ENCODE measurements around the gene GLRX5.

GLRX5 gene

DNA sequence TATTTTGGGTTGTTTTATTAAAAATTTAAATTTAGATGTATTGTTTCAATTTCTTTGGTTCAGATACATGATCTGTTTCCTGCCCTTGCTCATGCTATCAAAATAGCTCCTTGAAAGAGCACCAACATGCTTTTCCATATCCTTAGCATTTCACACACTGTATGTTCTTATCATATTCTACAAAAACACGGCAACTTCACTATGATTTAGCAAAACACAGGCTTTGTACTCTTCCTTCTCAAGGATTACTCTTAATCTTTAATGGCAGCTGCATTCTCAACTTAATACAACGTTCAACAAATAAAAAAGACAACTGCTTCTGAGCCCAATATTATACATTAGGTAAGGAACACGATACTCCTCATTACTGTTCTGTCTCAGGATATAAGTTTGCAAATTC, 2.9 kb upstream of the GLRX5 start:
- DNase-seq (ENCODE audit: low read depth in 2 of 2, low spot score in 1 of 2), result no peak

GRCh38 chr14:95533391-95533821, 1.4 kb upstream of the GLRX5 start:
- no peak for DNase-seq (ENCODE audit: low read depth in 2 of 2, low spot score in 1 of 2)

GRCh38 chr14:95533822-95534221, 1.0 kb upstream of the GLRX5 start:
- no peak for DNase-seq (ENCODE audit: low read depth in 2 of 2, low spot score in 1 of 2)

DNA sequence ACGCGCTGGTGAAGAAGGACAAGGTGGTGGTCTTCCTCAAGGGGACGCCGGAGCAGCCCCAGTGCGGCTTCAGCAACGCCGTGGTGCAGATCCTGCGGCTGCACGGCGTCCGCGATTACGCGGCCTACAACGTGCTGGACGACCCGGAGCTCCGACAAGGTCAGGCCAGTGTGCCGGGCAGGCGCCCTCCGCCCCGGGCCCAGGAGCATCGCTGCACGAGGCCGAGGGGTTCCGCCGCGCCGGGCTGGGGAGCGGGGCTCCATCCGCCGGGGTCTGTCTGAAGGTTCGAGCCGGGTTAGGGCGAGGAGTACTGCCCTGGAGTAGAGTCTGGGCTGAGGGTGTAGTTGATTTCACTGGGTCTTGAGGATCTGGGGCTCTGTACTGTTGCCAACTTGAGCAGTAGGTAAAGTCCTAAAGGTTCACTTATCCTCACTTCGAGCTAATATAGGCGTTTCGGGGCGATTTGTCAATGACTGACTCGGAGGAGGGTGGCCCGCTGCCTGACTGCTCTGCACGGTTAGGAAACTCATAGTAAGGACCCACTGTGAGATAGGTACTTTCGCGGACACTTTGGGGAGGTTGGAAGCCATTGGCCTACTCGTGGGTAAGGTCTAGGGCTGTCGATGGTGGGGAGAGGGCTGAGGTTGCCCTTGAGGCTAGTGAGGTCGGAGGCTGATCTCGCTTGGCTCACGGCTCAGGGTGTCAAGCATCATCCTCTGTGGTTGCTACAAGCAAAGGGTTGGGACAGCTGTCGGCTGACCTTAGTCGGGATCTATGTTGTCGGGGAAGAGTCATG, 574 bp downstream of the GLRX5 start:
- DNase-seq (ENCODE audit: low read depth in 2 of 2, low spot score in 1 of 2), result no peak

DNA sequence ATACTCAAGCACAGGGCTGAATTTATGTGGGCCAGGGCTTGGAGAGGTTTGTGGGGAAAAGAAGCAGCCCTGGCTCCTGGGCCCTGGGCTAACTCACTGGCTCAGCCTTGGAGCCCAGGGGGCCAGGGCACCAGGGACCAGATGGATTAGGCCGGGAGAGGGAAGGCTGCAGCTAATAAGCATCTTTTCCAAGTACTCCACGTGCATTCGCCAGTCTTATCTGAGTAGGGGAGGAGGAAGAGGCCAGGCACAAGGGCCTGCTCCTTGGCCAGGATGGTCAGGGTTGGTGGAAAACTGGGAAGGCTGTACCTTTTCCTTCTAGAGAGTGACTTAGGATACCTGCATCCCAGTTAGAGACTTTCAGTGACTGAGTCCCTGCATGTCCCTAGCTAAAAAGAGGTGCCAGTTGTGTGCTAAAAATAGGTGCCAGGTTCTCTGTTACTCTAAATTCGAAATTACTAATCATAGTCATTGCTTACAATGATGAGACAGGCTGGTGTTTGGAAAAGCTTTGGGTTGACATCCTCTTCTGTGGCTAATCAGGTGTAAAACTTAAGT, 1.3 kb downstream of the GLRX5 start:
- DNase-seq (ENCODE audit: low read depth in 2 of 2, low spot score in 1 of 2), result no peak

DNA sequence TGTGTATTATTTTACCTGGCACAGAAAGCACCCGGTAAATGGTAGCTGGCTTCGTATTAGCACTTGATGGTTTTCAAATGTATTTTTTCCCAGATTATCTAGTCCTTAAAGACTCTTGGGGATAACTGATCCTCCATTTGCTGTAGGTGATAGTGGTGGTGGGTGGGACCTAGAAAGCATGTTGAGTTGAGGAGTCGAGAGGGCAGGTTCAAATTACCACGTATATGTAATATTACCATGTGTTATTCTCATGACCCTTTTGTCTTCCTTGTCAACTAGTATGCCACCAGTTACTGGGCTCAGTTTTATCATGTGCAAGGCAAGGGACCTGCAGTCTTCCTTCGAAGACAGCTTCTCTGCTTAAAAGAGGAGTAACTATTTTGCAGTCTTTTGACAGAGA, 1.8 kb downstream of the GLRX5 start:
- DNase-seq (ENCODE audit: low read depth in 2 of 2, low spot score in 1 of 2), result no peak

GRCh38 chr14:95537298-95538089, 2.6 kb downstream of the GLRX5 start:
- no peak for DNase-seq (ENCODE audit: low read depth in 2 of 2, low spot score in 1 of 2)

GRCh38 chr14:95538801-95539509, 4.1 kb downstream of the GLRX5 start:
- DNase-seq (ENCODE audit: low read depth in 2 of 2, low spot score in 1 of 2), result no peak

GRCh38 chr14:95540236-95540855, 5.5 kb downstream of the GLRX5 start:
- DNase-seq (ENCODE audit: low read depth in 2 of 2, low spot score in 1 of 2), result no peak

- DNase-seq (ENCODE audit: low read depth in 2 of 2, low spot score in 1 of 2), result no peak
Observed at GRCh38 chr14:95541346-95541745, 6.5 kb downstream of the GLRX5 start.

- DNase-seq (ENCODE audit: low read depth in 2 of 2, low spot score in 1 of 2), result no peak
Observed at GRCh38 chr14:95541932-95542930, 7.4 kb downstream of the GLRX5 start.

GRCh38 chr14:95543021-95543420, 8.2 kb downstream of the GLRX5 start:
- DNase-seq (ENCODE audit: low read depth in 2 of 2, low spot score in 1 of 2), result no peak

DNA sequence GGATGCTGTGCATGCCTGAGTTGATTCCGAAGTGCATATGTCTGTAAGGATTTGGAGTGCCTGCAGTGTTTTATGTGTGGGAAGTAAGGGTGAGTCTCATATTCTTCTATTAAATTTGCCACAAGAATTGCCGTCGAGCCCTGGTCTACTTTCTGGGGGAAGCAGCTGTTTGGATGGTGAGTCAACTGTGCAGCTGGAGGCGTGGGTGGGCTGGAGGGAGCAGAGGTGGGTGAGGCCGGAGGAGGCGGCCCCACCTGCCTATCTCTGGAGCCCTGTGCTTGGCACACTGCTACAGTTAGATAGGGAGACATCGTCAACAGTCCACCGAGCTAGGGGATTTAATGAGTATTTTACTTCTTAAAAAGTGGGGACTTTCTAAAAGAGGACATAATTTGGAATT, 9.7 kb downstream of the GLRX5 start:
- no peak for DNase-seq (ENCODE audit: low read depth in 2 of 2, low spot score in 1 of 2)

DNA sequence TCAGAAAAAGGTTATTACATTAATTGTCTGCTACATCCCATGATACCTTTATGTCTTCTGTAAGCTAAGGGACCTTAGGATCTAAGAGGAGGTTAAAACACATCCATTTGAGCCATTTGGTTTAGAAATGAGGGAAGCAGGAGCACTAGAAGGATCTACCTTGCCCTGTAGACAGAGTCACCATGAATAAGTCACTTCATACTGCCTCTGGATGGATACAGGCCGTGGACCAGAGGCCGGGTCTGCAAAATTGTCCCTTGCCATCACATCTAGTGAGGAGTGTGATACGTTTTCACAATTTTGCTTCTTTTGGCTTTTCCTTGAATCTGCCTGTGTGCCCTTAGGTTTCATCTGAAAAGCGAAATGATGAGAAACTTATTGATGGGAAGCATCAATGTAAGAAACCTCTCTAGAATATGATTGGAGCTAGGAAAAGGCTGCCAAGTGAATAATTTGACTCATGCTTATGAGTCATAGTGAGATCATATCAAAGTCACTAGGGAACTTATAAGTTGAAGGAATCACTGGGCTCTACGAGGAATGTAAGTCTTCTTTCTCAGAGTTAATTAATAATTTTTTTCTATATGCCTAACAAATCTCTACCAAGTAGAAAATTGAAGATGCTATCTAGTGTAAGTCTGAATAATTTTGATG, 10.8 kb downstream of the GLRX5 start:
- no peak for DNase-seq (ENCODE audit: low read depth in 2 of 2, low spot score in 1 of 2)

DNA sequence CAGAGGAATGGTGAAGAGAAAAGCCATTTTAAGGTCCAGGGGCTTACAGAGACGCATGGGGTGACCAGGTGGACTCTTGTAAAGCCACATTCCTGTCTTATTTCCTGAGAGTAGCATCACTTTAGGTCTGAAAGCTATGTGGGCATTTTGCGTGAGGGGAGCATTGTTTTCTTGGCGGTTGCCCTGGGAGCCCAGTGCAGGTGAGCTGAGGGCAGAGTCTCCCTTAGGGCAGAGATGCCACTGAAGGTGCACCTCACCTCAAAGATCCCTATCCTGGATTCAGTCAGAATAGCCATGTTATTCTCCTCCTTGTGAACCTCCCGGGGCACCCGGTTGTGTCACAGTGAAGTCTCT, 12.4 kb downstream of the GLRX5 start:
- no peak for DNase-seq (ENCODE audit: low read depth in 2 of 2, low spot score in 1 of 2)

DNA sequence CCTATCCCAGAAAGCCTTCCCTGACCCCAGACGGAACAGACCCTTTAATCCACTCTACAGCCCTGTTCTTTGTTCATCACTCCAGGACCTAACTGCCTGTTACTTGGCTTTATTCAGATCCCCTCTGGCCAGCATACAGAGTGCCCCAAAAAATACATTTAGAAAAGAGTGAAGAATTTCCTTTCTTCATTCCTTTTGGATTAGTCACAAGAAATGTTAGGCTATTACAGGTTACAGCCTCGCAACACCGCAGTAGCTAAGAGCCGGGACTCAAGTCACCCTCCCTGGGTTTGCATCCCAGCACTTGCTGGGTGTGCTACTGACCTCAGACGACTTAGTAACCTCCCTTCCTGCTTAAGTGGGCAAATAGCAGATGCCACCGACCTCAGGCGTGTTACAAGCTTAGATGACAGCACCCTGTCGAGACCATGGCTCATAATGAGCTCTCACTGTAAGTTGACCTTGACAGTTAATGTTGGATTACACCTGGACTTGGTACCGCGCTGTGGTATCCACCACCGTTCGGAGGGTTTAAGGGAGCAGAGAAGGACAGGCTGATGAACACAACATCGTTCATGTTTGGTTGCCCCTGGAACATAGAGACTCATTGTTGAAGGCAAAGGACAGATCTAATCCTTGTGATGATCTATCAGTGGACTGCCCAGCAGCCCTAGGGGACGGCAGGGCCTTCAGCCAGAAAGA, 12.9 kb downstream of the GLRX5 start:
- no peak for DNase-seq (ENCODE audit: low read depth in 2 of 2, low spot score in 1 of 2)

DNA sequence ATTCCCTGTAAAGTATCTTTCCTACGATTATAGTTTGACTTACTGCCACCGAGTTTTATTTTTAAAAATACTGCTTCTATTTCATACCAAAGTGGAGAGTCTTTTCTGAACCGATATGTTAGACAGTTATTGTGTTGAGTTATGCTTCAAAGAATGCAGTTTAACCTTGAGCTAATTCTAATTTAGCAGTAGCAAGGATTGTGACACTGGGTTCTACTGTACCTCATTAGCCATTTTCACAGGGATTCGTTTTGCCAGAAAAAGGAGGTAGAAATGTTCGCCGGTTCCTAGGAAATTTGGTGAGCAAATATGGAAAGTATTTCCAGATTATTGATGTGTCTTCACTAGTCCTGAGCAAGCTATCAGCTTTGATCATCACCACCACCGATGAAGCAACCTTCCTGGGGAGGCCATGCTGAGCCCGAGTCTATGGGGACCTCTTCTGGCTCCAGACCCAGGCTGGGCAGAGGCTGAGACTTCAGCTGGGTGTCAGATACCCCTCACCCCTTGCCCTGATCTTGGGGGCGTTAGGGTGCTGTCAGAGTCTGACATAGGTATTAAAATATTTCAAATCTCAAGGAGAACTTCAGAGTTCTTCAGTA, 13.6 kb downstream of the GLRX5 start:
- no peak for DNase-seq (ENCODE audit: low read depth in 2 of 2, low spot score in 1 of 2)
